Hindlimb muscle (tissue), 1 donor: ENCODE data around the gene TPRN. TPM values are rescaled to one million over a fixed set of nuclear protein-coding genes. Genes with fewer than 3 reads are reported as not detected.

ENCODE experiments used
- DNase-seq: peaks from one replicate; pipeline ENCODE4 v3.0.0-alpha.2; 2013
- polyA plus RNA-seq: library from polyadenylated mRNA; unstranded; fragments of 120-200 nt; gene quantifications from one replicate; pipeline ENCODE4 v1.2.1, GENCODE V29; 2013; ENCODE audit not compliant: insufficient read length

The TPRN gene
- polyA plus RNA-seq, 1 donor: 14.0 TPM

DNA sequence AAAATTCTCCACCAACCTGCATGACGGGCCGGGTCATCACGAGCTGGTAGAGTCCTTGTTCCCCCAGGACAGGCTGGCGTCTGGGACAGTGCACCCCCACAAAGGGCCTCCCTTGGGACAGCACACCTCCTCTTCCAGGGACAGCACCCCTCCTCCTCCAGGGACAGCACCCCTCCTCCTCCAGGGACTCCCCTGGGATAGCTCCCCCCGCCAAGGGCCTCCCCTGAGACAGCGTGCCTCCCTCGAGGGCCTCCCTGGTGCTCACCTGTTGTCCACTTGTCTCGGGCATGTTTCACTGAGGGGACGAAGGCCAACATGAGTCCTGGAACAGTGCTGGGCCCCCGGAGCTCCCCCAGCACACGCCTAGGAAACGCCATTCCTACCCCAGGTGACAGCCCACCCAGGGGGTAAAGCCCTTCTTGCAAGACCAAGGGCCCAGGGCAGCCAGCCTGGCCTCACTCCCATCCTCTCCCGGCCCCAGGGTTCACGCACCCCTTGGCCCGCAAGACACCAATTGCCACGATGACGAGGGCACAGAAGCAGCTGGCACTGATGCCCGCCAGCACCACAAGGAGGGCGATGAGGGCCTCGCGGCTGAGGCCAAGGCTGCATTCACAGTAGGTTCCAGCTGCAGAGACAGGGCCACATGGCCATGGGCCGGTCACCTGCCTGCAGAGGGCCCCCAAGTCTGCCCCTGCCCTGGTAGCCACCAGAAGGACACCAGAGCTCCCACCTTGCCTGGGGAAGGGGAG lies 29.2 kb downstream of the TPRN start:
- DNase-seq: no peak

DNA sequence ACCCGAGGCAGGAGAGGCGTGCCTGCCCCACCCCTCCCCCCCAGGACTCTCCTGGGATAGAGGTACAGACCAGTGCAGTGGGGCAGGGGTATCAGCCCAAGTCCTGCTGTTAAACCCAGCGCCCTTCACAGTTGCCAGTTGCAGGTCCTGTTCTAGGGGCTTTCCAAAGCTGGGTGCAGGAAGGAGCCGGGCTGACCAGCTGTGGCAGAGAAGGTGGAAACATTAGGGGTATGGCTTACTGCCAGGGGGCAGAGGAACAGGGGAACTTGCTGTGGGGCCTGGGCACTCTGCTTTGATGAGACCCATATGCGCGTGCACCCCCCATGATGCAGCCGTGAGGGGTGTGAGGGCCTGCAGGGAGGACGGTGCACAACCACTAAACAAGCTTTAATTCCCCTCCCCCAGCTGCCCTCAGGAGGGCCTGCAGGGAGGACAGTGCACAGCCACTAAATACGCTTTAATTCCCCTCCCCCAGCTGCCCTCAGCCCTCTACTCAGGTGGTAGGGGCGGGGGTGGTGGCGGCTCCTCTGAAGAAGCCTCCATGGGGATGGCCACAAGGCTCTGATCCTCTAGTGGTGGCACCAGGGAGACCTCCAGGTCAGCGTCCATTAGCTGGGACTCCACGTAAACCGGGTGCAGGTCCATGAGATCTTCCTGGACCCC lies 29.9 kb downstream of the TPRN start:
- DNase-seq: no peak

DNA sequence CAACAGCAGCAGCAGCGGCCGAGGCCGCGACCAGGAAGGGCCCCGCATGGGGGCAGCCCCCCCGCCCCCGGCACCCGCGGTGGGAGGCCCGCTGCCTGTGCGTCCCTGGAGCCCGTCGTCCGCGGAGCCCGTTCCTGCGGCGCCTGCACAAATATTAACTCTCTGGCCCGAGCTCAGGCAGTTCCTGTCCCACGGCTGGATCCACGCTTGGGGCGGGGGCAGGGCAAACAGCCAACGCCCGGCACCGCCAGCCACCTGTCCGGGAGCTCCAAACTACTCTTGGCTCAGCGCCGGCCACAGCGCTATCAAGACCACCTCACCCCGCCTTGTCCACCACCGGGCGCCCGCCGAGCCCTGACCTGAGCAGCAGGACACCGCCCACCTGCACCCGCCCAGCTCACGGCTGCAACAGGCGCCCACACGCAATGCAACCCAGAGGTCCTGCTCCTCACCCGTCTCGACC lies 30.6 kb downstream of the TPRN start, which contains the start of gene LRRC26:
LRRC26 (minus strand) TSS at position 156 of the 463 bp plus-strand sequence; CDS start at position 48, 108 bp downstream.
- DNase-seq: no peak

DNA sequence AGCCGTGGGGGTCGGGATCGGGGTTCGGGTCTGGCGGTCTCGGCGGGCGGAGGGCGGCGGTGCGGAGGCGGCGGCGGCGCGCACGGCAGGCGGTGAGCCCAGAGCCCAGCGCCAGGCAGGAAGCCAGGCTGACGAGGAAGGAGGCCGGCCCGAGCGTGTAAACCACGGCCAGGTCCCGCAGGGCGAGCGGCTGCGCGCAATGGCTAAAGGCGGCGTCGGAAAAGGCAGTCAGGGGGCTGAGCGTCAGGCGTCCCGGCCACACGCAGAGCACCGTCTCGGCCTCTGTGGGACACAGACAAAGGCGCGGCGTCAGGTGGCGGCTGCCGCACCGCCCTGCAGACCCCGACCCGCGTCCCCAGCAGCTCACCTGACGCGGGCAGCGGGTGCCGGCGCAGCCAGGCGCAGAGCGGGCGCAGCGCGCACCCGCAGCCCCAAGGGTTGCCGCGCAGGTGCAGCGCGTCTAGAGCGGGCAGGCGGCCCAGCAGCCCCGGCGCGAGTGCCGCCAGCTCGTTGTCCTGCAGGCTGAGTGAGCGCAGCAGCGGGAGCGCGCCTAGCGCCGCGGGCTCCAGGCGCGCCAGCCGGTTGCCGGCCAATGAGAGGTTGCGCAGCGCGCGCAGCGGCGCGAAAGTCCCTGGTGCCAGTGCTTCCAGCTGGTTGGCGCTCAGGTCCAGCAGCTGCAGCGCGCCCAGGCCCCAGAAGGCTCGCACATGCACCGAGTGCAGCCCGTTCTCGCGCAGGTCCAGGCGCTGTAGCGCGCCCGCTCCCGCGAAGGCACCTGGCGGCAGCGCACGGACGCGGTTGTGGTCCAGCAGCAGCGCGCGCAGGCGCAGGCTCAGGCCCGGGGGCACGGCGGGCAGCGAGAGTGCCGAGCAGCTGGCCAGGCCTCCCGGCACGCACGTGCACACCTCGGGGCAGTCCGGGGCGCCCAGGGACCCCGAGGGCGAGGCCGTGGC lies 31.4 kb downstream of the TPRN start:
- peak; percentile 48 for DNase-seq

DNA sequence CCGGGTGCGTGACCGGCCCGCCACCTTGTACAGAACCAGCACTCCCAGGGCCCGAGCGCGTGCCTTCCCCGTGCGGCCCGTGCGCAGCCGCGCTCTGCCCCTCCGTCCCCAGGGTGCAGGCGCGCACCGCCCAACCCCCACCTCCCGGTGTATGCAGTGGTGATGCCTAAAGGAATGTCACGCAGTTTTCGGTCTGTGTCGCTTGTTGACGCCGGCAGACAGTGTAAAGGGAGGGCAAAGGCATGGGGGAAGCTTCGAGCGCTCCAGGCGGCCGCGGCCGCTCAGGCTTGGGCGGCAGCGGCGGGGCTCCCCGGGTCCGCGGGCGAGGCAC lies 32.0 kb downstream of the TPRN start:
- no peak for DNase-seq

DNA sequence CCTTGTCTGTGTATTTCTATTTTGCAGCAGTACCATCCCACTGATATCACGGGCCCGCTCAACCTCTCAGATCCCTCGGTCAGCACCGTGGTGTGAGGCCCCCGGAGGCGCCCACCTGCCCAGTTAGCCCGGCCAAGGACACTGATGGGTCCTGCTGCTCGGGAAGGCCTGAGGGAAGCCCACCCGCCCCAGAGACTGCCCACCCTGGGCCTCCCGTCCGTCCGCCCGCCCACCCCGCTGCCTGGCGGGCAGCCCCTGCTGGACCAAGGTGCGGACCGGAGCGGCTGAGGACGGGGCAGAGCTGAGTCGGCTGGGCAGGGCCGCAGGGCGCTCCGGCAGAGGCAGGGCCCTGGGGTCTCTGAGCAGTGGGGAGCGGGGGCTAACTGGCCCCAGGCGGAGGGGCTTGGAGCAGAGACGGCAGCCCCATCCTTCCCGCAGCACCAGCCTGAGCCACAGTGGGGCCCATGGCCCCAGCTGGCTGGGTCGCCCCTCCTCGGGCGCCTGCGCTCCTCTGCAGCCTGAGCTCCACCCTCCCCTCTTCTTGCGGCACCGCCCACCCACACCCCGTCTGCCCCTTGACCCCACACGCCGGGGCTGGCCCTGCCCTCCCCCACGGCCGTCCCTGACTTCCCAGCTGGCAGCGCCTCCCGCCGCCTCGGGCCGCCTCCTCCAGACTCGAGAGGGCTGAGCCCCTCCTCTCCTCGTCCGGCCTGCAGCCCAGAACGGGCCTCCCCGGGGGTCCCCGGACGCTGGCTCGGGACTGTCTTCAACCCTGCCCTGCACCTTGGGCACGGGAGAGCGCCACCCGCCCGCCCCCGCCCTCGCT lies 32.6 kb downstream of the TPRN start:
- DNase-seq: no peak

DNA sequence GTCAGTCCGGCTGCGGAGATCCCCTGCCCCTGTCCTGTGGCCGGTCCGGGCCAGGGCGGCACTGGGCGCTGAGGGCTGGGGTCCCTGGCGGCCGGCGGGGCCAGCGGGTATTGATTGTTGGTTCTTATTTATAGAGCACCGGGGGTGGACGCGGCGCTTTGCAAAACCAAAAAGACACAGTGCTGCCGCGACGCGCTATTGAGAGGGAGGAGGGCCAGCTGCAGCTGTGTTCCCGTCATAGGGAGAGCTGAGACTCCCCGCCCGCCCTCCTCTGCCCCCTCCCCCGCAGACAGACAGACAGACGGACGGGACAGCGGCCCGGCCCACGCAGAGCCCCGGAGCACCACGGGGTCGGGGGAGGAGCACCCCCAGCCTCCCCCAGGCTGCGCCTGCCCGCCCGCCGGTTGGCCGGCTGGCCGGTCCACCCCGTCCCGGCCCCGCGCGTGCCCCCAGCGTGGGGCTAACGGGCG lies 33.2 kb downstream of the TPRN start:
- no peak for DNase-seq

DNA sequence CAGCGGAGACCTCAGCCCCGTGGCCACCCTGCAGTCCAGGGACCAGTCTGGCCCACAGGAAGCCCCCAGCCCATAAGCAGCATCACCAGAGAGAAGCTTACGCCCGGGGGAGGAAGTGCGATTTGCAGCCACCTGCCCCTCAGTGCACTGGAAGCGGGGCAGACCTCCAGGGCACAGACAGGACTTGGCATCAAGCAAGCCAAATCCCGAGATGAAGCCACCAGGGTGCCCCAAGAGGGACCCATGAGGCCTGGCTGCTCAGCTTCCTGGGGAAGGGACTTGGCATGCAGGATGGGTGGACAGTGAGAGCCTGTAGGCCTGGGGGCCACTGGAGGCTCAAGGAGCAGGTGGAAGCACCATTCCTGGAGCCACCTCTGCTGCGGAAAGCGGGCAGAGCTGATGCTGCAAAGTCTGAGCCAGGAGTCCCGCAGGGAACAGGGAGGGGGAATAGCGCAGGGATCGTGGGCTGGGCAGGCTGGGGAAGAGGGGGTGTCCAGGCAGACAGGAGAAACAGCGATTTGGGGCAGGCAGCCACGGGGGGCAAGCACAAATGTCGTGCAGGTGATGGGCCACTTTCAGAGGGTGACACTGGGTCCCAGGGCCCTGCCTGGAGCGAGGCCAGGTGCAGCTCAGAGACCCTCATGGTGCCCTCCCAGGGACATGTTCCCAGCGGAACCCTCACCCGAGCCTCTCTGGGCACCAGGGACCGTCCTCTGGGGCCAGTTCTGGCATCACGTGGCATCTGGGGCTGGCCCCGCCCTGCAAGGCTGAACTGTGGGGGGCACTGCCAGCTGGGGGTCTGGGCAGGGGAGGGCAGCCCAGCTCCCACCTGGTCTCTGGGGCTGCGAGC lies 33.9 kb downstream of the TPRN start:
- DNase-seq: no peak

DNA sequence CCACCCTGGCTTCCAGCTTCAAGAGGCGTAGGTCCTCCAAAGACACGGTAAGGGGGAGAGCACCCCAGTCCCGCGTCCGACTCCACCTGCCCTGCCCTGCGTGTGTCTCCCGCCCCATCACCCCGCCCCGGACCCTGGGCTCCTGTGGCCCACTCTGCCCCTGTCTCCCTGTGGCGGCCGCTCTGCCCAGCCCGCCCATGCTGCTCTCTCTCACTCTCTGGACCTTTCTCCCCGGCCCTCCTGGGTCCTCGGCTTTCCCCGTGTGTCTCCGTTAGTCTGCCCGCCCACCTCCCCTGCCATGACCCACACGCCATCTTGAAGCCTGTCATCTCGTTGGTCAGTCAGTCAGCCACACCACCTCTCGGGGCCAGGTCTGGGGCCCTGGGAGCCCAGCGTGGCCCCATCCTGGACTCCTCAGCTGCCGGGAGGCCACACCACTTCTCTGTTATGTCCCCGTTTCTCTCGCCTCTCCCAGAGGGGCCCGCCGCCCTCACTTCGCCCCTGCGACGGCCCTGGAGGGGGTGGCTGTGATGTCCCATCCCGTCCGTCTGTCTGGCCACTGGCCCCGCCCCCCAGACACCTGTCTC lies 35.2 kb downstream of the TPRN start:
- no peak for DNase-seq

DNA sequence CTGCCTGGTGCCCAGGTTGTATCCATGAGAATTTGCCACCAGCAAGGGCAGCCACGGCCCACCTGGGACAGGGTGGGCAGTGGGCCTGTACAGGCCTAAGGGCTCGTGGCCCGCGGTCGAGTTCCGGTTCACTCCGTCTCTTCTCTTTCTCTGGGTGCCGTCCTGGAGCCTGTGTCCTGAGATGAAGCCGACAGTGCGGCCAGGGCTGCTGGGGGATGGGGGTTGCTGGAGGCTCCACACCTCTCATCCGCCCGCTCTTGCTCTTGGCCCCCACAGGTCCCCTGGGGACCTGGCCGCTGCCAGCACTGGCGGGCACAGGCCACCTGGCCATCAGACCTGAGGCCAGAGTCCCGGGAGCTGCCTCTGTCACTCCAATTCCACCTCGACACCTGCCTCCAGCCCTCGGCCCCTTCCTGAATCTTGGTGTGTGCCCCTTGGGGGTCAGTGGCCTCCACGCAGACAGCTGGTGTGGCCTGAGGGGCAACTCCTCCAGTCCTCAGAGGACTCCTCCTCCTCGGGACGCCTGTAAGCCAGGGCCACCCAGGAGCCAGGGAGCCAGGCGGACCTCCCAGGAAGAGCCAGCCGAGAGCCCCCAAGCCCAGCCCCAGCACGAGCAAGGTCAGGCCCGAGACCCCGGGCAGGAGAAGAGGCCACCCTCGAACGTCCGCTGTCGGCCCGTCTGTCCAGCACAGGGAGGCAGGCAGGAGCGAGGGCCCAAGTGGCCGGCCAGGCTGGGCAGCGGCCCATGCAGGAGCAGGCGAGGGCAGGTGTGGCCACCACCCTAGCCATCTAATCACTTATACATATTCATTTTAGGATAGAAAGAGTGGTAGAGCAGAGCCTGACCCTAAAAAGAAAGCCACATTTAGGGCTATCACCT lies 35.9 kb downstream of the TPRN start:
- DNase-seq: no peak

DNA sequence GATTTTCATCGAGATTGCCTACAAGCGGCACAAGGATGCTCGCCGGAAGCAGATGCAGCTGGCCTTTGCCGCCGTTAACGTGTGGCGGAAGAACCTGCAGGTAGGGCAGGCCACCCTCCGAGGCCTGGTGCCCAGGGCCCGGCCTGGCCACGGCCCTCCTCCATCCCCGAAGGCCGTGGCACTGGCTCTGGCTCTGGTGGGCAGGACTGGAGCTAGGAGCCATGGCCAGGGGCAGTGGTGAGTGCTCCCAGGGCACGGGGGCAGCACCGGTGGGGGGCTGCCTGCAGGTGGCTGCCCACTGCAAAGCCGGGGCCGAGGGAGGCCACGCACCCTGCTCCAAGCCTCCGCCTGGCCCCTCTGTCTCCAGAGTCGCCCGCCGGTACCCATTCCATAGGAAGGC lies 36.7 kb downstream of the TPRN start:
- DNase-seq: no peak

DNA sequence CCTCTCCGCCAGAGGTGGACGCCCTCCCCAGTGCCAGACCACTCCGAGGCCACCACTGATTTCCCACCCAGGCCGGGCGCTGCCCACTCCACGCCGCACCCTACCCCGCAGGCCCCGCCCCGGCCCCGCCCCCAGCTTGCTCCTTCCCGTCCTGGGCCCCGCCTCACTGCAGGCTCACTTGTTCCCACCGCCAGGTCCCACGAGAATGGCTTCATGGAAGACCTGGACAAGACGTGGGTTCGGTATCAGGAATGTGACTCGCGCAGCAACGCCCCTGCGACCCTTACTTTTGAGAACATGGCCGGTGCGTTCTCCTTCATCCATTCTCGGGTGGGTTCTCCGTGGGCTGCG lies 37.2 kb downstream of the TPRN start:
- no peak for DNase-seq

DNA sequence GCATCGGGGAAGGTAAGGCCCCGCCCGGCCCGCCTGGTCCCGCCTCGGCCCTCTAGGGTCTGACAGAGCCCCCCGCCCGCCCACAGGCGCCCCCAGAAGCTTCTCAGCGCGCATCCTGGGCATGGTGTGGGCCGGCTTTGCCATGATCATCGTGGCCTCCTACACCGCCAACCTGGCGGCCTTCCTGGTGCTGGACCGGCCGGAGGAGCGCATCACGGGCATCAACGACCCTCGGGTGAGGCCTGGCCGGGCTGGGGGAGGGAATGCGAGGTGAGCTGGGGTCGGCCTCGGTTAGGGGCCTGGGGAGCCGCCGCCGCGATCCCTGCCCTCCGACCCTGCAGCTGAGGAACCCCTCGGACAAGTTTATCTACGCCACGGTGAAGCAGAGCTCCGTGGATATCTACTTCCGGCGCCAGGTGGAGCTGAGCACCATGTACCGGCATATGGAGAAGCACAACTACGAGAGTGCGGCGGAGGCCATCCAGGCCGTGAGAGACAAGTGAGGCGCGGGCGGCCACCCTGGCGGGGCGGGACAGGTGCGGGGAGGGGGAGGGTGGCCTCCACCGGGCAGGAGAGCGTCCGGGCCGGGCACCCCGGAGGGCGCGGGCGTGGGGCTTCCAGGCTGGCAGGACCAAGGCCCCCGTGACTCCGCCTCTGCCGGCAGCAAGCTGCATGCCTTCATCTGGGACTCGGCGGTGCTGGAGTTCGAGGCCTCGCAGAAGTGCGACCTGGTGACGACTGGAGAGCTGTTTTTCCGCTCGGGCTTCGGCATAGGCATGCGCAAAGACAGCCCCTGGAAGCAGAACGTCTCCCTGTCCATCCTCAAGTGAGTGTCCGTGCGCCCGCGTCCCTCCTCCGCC lies 37.8 kb downstream of the TPRN start:
- no peak for DNase-seq

DNA sequence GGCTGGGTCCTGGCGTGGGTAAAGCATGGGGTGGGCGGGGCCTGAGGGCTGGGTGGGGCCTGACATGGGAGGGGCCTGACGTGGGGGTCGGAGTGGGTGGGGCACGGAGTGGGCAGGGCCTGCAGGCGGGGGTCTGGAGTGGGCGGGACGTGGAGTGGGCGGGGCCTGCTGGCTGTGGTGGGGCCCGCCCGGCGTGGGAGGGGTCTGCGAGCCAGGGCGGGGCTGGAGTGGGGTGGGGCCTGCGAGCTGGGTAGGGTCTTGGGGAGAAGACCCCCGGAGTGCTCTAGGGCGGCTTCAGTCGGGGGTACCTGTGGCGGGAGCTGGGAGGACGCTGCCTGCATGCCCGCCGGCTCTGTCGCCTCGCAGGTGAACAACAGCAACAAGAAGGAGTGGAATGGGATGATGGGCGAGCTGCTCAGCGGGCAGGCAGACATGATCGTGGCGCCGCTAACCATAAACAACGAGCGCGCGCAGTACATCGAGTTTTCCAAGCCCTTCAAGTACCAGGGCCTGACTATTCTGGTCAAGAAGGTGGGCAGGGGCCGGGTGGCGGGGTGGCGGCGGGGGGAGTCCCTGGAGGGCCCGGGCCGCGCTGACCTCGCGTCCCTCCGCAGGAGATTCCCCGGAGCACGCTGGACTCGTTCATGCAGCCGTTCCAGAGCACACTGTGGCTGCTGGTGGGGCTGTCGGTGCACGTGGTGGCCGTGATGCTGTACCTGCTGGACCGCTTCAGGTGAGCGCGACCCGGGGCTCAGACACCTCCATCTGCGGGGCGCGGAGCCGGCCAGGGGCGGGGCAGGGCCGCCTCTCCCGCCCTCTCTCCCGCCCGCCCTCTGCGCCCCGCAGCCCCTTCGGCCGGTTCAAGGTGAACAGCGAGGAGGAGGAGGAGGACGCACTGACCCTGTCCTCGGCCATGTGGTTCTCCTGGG lies 38.7 kb downstream of the TPRN start:
- no peak for DNase-seq

DNA sequence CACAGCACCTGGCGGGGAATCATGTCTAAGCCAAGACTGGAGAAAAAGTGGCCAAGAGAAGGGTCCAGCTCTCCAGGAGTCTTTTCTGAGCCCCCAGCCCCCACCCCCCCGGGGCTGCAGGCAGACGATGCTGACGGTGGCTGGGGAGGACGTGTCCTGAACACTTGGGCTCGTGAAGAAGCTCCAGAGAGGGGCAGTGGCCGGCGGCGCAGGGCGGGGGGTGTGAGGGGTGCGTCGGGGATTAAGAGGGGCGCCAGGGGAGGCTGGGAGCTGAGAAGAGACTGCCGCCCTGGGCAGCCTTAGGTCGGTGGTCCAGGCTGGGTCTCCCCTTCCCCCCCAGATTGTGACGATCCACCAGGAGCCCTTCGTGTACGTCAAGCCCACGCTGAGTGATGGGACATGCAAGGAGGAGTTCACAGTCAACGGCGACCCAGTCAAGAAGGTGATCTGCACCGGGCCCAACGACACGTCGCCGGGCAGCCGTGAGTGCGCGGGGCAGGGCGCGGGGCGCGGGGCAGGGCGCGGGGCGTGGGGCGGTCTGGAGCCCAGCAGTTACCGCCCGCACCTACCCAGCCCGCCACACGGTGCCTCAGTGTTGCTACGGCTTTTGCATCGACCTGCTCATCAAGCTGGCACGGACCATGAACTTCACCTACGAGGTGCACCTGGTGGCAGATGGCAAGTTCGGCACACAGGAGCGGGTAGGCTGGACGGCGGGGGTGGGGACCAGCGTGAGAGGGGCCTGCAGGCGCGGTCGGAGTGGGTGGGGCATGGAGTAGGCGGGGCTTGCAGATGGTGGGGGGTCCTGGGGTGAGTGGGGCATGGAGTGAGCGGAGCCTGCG lies 39.6 kb downstream of the TPRN start:
- no peak for DNase-seq

DNA sequence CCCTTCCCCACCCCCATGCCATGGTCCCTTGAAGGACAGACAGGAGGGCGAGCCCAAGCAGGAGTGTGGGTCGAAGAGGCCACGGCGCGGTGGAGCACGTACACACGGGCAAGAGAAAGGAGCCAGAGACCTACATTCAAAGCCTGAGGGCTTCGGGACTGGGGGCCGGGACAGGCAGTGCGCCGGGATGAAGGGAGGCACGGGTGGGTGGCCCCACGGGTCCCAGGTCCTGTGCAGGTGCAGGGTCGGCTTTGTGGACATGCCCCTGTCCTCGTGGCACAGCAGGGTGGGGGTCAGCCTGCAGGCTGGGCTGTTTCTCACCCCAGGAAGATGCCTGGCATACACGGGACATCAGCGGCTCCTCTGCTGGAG lies 40.5 kb downstream of the TPRN start:
- no peak for DNase-seq
